HUES48 (cell line): ENCODE results near the gene SASH1.
"Not testable (repeated sequence)": the region's sequence is repeated elsewhere in the genome, so short reads cannot be mapped to it uniquely, and the experiment has no call there.

Source experiments
- H3K27ac ChIP-seq: one replicate; pipeline ENCODE4 v1.7.0; 2013; ENCODE audit warnings: low read depth, low read length, inconsistent platforms
- H3K27me3 ChIP-seq: 2 replicates; pipeline ENCODE4 v1.6.1; 2013; ENCODE audit warnings: mild to moderate bottlenecking, low read length; ENCODE audit not compliant: control insufficient read depth, insufficient read depth
- H3K36me3 ChIP-seq: 2 replicates; pipeline ENCODE4 v1.6.1; 2013; ENCODE audit warnings: low read length; ENCODE audit not compliant: control insufficient read depth, insufficient read depth
- H3K4me1 ChIP-seq: 2 replicates; pipeline ENCODE4 v1.6.1; 2013; ENCODE audit warnings: mild to moderate bottlenecking, low read length; ENCODE audit not compliant: control insufficient read depth, insufficient read depth
- H3K4me3 ChIP-seq: 2 replicates; pipeline ENCODE4 v1.5.1; 2013; ENCODE audit warnings: mild to moderate bottlenecking, low read depth, low read length
- H3K9ac ChIP-seq: 2 replicates; pipeline ENCODE4 v1.6.1; 2013; ENCODE audit warnings: mild to moderate bottlenecking, low read depth, low read length, moderate library complexity
- H3K9me3 ChIP-seq: 2 replicates; pipeline ENCODE4 v1.6.1; 2013; ENCODE audit warnings: low read length; ENCODE audit not compliant: control insufficient read depth, insufficient read depth

SASH1 gene

GRCh38 chr6:148388521-148388920 is 45.9 kb downstream of the SASH1 start:
- Histone ChIP-seq H3K9me3 (no peaks in the 10 kb centered on the region), H3K36me3 (peaks cover 2% of the 10 kb centered on the region), H3K27me3 (no peaks in the 10 kb centered on the region), H3K27ac (no peak overlapping the region), H3K9ac (no peak overlapping the region), H3K4me3 (no peak overlapping the region), H3K4me1 (peaks cover 23% of the 10 kb centered on the region)

- peaks cover 18% of the 10 kb centered on the region for H3K4me1 ChIP-seq
- H3K27me3 ChIP-seq: no peaks in the 10 kb centered on the region
- no peak overlapping the region for H3K27ac ChIP-seq
- H3K4me3 ChIP-seq: no peak overlapping the region
- H3K9ac ChIP-seq: no peak overlapping the region
- H3K36me3 ChIP-seq: peaks cover 2% of the 10 kb centered on the region
- H3K9me3 ChIP-seq: no peaks in the 10 kb centered on the region
Measured at GRCh38 chr6:148389086-148389485, 46.4 kb downstream of the SASH1 start.

- Histone ChIP-seq H3K27ac (no peak overlapping the region), H3K36me3 (peaks cover 2% of the 10 kb centered on the region), H3K27me3 (no peaks in the 10 kb centered on the region), H3K4me1 (peaks cover 10% of the 10 kb centered on the region), H3K9ac (no peak overlapping the region), H3K9me3 (no peaks in the 10 kb centered on the region), H3K4me3 (no peak overlapping the region)
Measured at GRCh38 chr6:148389917-148390316, 47.3 kb downstream of the SASH1 start.

GRCh38 chr6:148392127-148392526 is 49.5 kb downstream of the SASH1 start:
- not testable (repeated sequence) for H3K27ac ChIP-seq, H3K9me3 ChIP-seq, H3K36me3 ChIP-seq, H3K4me3 ChIP-seq, H3K27me3 ChIP-seq, H3K4me1 ChIP-seq, H3K9ac ChIP-seq

- peaks cover 6% of the 10 kb centered on the region for H3K36me3 ChIP-seq
- H3K4me3 ChIP-seq: no peak overlapping the region
- H3K27me3 ChIP-seq: no peaks in the 10 kb centered on the region
- no peak overlapping the region for H3K9ac ChIP-seq
- no peaks in the 10 kb centered on the region for H3K9me3 ChIP-seq
- no peak overlapping the region for H3K27ac ChIP-seq
- H3K4me1 ChIP-seq: no peaks in the 10 kb centered on the region
Measured at GRCh38 chr6:148392671-148393070, 50.0 kb downstream of the SASH1 start.

GRCh38 chr6:148395583-148396101 is 53.0 kb downstream of the SASH1 start:
- Histone ChIP-seq H3K36me3 (peaks cover 11% of the 10 kb centered on the region), H3K27ac (no peak overlapping the region), H3K4me3 (no peak overlapping the region), H3K4me1 (peaks cover 8% of the 10 kb centered on the region; the same call in 1 of the 2 replicates), H3K9ac (no peak overlapping the region), H3K9me3 (no peaks in the 10 kb centered on the region), H3K27me3 (no peaks in the 10 kb centered on the region)

- Histone ChIP-seq H3K27me3 (no peaks in the 10 kb centered on the region), H3K4me1 (peaks cover 8% of the 10 kb centered on the region; the same call in 1 of the 2 replicates), H3K36me3 (peaks cover 8% of the 10 kb centered on the region; the same call in 1 of the 2 replicates), H3K27ac (no peak overlapping the region), H3K9ac (no peak overlapping the region), H3K4me3 (no peak overlapping the region), H3K9me3 (no peaks in the 10 kb centered on the region)
Measured at GRCh38 chr6:148396411-148396810, 53.8 kb downstream of the SASH1 start.

- no peaks in the 10 kb centered on the region for H3K9me3 ChIP-seq
- H3K36me3 ChIP-seq: peaks cover 8% of the 10 kb centered on the region; the same call in 1 of the 2 replicates
- no peaks in the 10 kb centered on the region for H3K27me3 ChIP-seq
- no peak overlapping the region for H3K9ac ChIP-seq
- H3K27ac ChIP-seq: no peak overlapping the region
- no peak overlapping the region for H3K4me3 ChIP-seq
- H3K4me1 ChIP-seq: peaks cover 8% of the 10 kb centered on the region; the same call in 1 of the 2 replicates
Measured at GRCh38 chr6:148396926-148397325, 54.3 kb downstream of the SASH1 start.

GRCh38 chr6:148398244-148398643 is 55.6 kb downstream of the SASH1 start:
- Histone ChIP-seq H3K4me1 (peaks cover 8% of the 10 kb centered on the region; the same call in 1 of the 2 replicates), H3K36me3 (peaks cover 8% of the 10 kb centered on the region; the same call in 1 of the 2 replicates), H3K27ac (no peak overlapping the region), H3K27me3 (no peaks in the 10 kb centered on the region), H3K9me3 (no peaks in the 10 kb centered on the region), H3K9ac (no peak overlapping the region), H3K4me3 (no peak overlapping the region)

GRCh38 chr6:148398678-148399077 is 56.0 kb downstream of the SASH1 start:
- Histone ChIP-seq H3K27me3 (no peaks in the 10 kb centered on the region), H3K9me3 (no peaks in the 10 kb centered on the region), H3K36me3 (peaks cover 8% of the 10 kb centered on the region; the same call in 1 of the 2 replicates), H3K4me3 (no peak overlapping the region), H3K4me1 (peaks cover 10% of the 10 kb centered on the region; the same call in 1 of the 2 replicates), H3K27ac (no peak overlapping the region), H3K9ac (no peak overlapping the region)

GRCh38 chr6:148401571-148401970 is 58.9 kb downstream of the SASH1 start:
- no peaks in the 10 kb centered on the region for H3K27me3 ChIP-seq
- H3K27ac ChIP-seq: no peak overlapping the region

More at GRCh38 chr6:148401571-148401970, 58.9 kb downstream of the SASH1 start:
- peaks cover 4% of the 10 kb centered on the region; the same call in 1 of the 2 replicates for H3K36me3 ChIP-seq
- no peaks in the 10 kb centered on the region for H3K9me3 ChIP-seq
- peaks cover 23% of the 10 kb centered on the region for H3K4me1 ChIP-seq
- no peak overlapping the region for H3K4me3 ChIP-seq
- no peak overlapping the region for H3K9ac ChIP-seq
